Measurements from ENCODE around the gene CKAP2L.

DNA sequence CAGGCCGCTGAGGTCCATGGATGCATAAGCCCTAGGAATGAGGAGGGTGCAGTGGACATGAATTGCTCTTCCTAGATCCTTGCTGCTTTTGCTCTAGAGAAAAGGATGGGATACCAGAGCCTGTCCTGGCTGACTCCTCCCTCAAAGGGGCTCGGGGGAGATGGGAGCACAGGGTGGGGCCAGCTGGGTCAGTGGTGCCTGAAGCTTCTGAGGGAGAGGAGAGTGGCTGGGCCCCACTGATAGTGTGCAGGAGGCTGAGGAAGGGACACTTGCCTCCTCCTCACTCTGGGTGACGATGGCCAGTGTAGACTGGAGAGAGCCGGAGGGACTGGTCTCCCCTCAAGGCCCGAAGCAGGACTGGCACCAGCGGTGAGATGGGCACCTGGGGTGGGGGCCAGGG, 43.6 kb downstream of the CKAP2L start, which contains the start of gene NT5DC4:
- TF ChIP-seq, protein P1, sequence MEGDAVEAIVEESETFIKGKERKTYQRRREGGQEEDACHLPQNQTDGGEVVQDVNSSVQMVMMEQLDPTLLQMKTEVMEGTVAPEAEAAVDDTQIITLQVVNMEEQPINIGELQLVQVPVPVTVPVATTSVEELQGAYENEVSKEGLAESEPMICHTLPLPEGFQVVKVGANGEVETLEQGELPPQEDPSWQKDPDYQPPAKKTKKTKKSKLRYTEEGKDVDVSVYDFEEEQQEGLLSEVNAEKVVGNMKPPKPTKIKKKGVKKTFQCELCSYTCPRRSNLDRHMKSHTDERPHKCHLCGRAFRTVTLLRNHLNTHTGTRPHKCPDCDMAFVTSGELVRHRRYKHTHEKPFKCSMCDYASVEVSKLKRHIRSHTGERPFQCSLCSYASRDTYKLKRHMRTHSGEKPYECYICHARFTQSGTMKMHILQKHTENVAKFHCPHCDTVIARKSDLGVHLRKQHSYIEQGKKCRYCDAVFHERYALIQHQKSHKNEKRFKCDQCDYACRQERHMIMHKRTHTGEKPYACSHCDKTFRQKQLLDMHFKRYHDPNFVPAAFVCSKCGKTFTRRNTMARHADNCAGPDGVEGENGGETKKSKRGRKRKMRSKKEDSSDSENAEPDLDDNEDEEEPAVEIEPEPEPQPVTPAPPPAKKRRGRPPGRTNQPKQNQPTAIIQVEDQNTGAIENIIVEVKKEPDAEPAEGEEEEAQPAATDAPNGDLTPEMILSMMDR (IDR thresholded peaks at IDR 0.05; ENCODE audit: low read length) = no peak
- TF ChIP-seq EZH2 (optimal IDR thresholded peaks at IDR 0.05; ENCODE audit: low read depth, low read length) = no peak
- TF ChIP-seq EZH2phosphoT487 (IDR thresholded peaks at IDR 0.05; ENCODE audit: low read length) = no peak

All from MM.1S (cell line).